Neural progenitor cell (in vitro differentiated cells): ENCODE measurements around the gene MARS1. TPM values are rescaled to one million over a fixed set of nuclear protein-coding genes. Genes with fewer than 3 reads are reported as not detected.
"Not testable (repeated sequence)": the region's sequence is repeated elsewhere in the genome, so short reads cannot be mapped to it uniquely, and the experiment has no call there.

Experiments used
- DNase-seq: peaks from one replicate; pipeline ENCODE4 v3.0.0-alpha.2; 2016; ENCODE audit warnings: low spot score
- H2AFZ ChIP-seq: fragments of 200-600 bp; sonication (generic); replicated peaks from 2 replicates; pipeline ENCODE4 v1.6.1; 2016; ENCODE audit warnings: antibody characterized with exemption
- H3F3A ChIP-seq: fragments of 200-600 bp; sonication (generic); 2 replicates; pipeline ENCODE4 v1.6.1; 2016; ENCODE audit warnings: antibody characterized with exemption, low read depth
- H3K27ac ChIP-seq: fragments of 200-600 bp; sonication (generic); 2 replicates; pipeline ENCODE4 v1.5.1; 2016; ENCODE audit warnings: mild to moderate bottlenecking
- H3K27me3 ChIP-seq: fragments of 200-600 bp; sonication (generic); 2 replicates; pipeline ENCODE4 v1.6.1; 2016; ENCODE audit warnings: mild to moderate bottlenecking, moderate library complexity
- H3K36me3 ChIP-seq: fragments of 200-600 bp; sonication (generic); 2 replicates; pipeline ENCODE4 v1.5.1; 2016
- H3K4me1 ChIP-seq: fragments of 200-600 bp; sonication (generic); 2 replicates; pipeline ENCODE4 v1.6.1; 2016; ENCODE audit warnings: mixed run types
- H3K4me2 ChIP-seq: fragments of 200-600 bp; sonication (generic); 2 replicates; pipeline ENCODE4 v1.6.1; 2016
- H3K4me3 ChIP-seq: fragments of 200-600 bp; sonication (generic); 2 replicates; pipeline ENCODE4 v1.5.1; 2016
- H3K79me2 ChIP-seq: fragments of 200-600 bp; sonication (generic); 2 replicates; pipeline ENCODE4 v1.6.1; 2016; ENCODE audit warnings: low read depth
- H3K9ac ChIP-seq: fragments of 200-600 bp; sonication (generic); 2 replicates; pipeline ENCODE4 v1.6.1; 2016
- H3K9me3 ChIP-seq: fragments of 200-600 bp; sonication (generic); 2 replicates; pipeline ENCODE4 v1.5.1; 2016; ENCODE audit warnings: low read depth
- H4K20me1 ChIP-seq: fragments of 200-600 bp; sonication (generic); 2 replicates; pipeline ENCODE4 v1.6.1; 2016; ENCODE audit warnings: low read depth
- H3K27ac Mint-ChIP-seq: 3 replicates; pipeline ENCODE4 v1.8.0; 2021; ENCODE audit warnings: mixed read lengths
- H3K27me3 Mint-ChIP-seq: 2 replicates; pipeline ENCODE4 v1.8.0; 2022; ENCODE audit warnings: low read depth, mild to moderate bottlenecking, inconsistent platforms, moderate library complexity, mixed read lengths; ENCODE audit not compliant: insufficient read depth
- H3K36me3 Mint-ChIP-seq: 3 replicates; pipeline ENCODE4 v1.8.0; 2021; ENCODE audit warnings: mixed read lengths
- H3K4me1 Mint-ChIP-seq: 3 replicates; pipeline ENCODE4 v1.8.0; 2021; ENCODE audit warnings: mixed read lengths
- H3K4me3 Mint-ChIP-seq: 3 replicates; pipeline ENCODE4 v1.8.0; 2021; ENCODE audit warnings: mild to moderate bottlenecking, moderate library complexity, mixed read lengths
- H3K9me3 Mint-ChIP-seq: 3 replicates; pipeline ENCODE4 v1.8.0; 2020; ENCODE audit warnings: mixed read lengths
- CTCF ChIP-seq: fragments of 200-600 bp; sonication (generic); IDR thresholded peaks from 2 replicates; pipeline ENCODE4 v1.5.1; 2017; ENCODE audit warnings: antibody characterized with exemption, mild to moderate bottlenecking
- EZH2 ChIP-seq: fragments of 200-600 bp; sonication (generic); IDR thresholded peaks from 2 replicates; pipeline ENCODE4 v1.6.1; 2017; ENCODE audit warnings: antibody characterized with exemption, mild to moderate bottlenecking, moderate library complexity
- EZH2phosphoT487 ChIP-seq: fragments of 200-600 bp; sonication (generic); IDR thresholded peaks from 2 replicates; pipeline ENCODE4 v1.6.1; 2017; ENCODE audit warnings: antibody characterized with exemption
- total RNA-seq: library from RNA; depleted of rRNA; stranded (reverse); fragments of >200 nt; gene quantifications from 2 replicates; pipeline ENCODE4 v1.2.3, GENCODE V29; 2015; ENCODE audit warnings: low replicate concordance

The MARS1 gene
- total RNA-seq, 1 donor from 2014 or later: 109 TPM

DNA sequence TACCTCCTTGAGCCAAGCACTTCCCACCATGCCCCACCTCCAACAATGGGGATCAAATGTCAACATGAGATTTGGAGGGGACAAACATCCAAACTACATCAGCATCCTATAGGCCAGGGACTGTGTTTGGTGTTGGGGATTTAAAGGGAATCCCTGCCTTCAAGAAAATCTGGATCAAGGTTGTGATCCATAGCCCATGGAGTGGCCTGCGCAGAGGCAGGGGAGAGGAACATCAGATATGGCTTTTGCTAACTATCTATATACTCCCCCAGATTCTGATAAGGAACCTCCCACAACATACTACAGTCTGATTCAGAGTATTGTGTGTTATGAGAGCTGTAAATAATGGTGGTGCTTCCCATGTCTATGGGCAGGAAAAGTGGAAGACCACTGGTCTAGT lies 67.0 kb downstream of the MARS1 start:
- H3K27me3 Mint-ChIP-seq: peaks cover 22% of the 10 kb centered on the region
- no peak for TF ChIP-seq CTCF
- no peak for TF ChIP-seq EZH2
- TF ChIP-seq EZH2phosphoT487: no peak
- Histone ChIP-seq H3K79me2 (peaks cover 51% of the 10 kb centered on the region), H3K9ac (no peak overlapping the region), H3K27ac (no peak overlapping the region), H3K4me3 (no peak overlapping the region), H3K4me1 (peaks cover 33% of the 10 kb centered on the region), H2AFZ (no peak overlapping the region), H3K4me2 (no peak overlapping the region), H3F3A (peaks cover 34% of the 10 kb centered on the region), H3K27me3 (no peaks in the 10 kb centered on the region), H3K9me3 (no peaks in the 10 kb centered on the region), H4K20me1 (peaks cover 57% of the 10 kb centered on the region), H3K36me3 (no peaks in the 10 kb centered on the region)
- no peak for DNase-seq
- no peaks in the 10 kb centered on the region for H3K36me3 Mint-ChIP-seq
- no peak overlapping the region for H3K27ac Mint-ChIP-seq
- H3K9me3 Mint-ChIP-seq: no peaks in the 10 kb centered on the region
- no peak overlapping the region for H3K4me3 Mint-ChIP-seq
- peaks cover 43% of the 10 kb centered on the region for H3K4me1 Mint-ChIP-seq

DNA sequence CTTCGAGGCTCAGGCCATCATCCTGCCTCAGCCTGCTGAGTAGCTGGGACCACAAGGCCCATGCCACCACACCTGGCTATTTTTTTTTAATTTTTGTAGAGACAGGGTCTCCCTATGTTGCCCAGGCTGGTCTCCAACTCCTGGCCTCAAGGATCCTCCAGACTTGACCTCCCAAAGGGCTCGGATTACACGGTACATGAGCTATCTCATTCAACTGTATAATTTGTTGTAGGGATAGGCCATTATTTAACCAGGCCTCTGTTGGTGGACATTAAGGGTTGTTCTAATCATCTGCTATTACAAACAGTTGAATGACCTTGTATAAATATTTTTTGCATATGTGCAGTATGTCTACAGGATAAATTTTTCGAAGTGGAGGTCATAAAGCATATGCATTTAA lies 71.0 kb downstream of the MARS1 start:
- H3K4me2 ChIP-seq: no peak overlapping the region
- no peak overlapping the region for H2AFZ ChIP-seq
- no peaks in the 10 kb centered on the region for H3K9me3 ChIP-seq
- TF ChIP-seq EZH2phosphoT487 (no peak), EZH2 (no peak), CTCF (no peak)
- H3K4me3 ChIP-seq: no peak overlapping the region
- Mint-ChIP-seq H3K4me1 (peaks cover 8% of the 10 kb centered on the region), H3K9me3 (no peaks in the 10 kb centered on the region), H3K27me3 (peaks cover 7% of the 10 kb centered on the region), H3K4me3 (no peak overlapping the region), H3K27ac (no peak overlapping the region), H3K36me3 (peaks cover 2% of the 10 kb centered on the region)
- H3K27ac ChIP-seq: no peak overlapping the region
- DNase-seq: no peak
- peaks cover 36% of the 10 kb centered on the region for H3K79me2 ChIP-seq
- peaks cover 3% of the 10 kb centered on the region for H3K4me1 ChIP-seq
- H3K27me3 ChIP-seq: no peaks in the 10 kb centered on the region
- H3F3A ChIP-seq: peaks cover 11% of the 10 kb centered on the region
- peaks cover 28% of the 10 kb centered on the region for H4K20me1 ChIP-seq
- H3K9ac ChIP-seq: no peak overlapping the region
- no peaks in the 10 kb centered on the region for H3K36me3 ChIP-seq

DNA sequence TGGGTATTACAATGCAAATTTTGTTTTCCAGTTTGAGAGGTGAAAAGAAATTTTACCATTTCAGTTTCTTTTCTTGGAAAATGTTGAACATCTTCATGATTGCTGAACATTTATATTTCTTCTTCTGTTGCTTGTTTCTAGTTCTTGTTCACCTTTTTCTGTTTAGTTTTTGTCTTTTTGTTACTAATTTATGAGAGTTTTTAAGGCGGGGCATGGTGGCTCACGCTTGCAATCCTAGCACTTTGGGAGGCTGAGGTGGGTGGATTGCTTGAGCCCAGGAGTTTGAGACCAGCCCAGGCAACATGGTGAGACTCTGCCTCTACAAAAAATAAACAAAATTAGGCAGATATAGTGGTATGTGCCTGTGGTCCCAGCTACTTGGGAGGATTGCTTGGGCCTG lies 72.6 kb downstream of the MARS1 start:
- peaks cover 21% of the 10 kb centered on the region for H3K79me2 ChIP-seq
- H3K4me2 ChIP-seq: no peak overlapping the region
- peaks cover 12% of the 10 kb centered on the region for H4K20me1 ChIP-seq
- H2AFZ ChIP-seq: no peak overlapping the region
- peaks cover 7% of the 10 kb centered on the region for H3F3A ChIP-seq
- no peaks in the 10 kb centered on the region for H3K4me1 ChIP-seq
- Mint-ChIP-seq H3K36me3 (peaks cover 10% of the 10 kb centered on the region), H3K9me3 (no peaks in the 10 kb centered on the region), H3K4me3 (no peak overlapping the region), H3K4me1 (no peaks in the 10 kb centered on the region), H3K27me3 (peaks cover 11% of the 10 kb centered on the region), H3K27ac (no peak overlapping the region)
- H3K27me3 ChIP-seq: no peaks in the 10 kb centered on the region
- DNase-seq: no peak
- TF ChIP-seq EZH2 (no peak), EZH2phosphoT487 (no peak), CTCF (no peak)
- H3K27ac ChIP-seq: no peak overlapping the region
- no peaks in the 10 kb centered on the region for H3K36me3 ChIP-seq
- no peak overlapping the region for H3K9ac ChIP-seq
- H3K9me3 ChIP-seq: no peaks in the 10 kb centered on the region
- no peak overlapping the region for H3K4me3 ChIP-seq

DNA sequence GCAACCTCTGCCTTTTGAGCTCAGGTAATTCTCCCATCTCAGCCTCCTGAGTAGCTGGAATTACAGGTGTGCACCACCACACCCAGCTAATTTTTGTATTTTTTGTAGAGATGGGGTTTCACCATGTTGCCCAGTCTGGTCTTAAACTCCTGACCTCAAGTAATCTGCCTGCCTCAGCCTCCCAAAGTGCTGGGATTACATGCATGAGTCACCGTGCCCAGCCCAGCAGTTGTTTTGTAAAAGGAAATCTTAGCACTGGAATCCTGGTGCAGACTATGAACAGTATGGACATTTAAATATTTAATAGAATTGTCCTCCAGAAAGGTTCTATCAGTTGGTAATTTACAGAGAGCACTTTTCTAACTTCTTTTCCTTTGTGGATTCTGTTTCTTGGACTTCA lies 73.2 kb downstream of the MARS1 start:
- H4K20me1 ChIP-seq, H3K36me3 Mint-ChIP-seq, H3K9me3 ChIP-seq, H3K4me3 ChIP-seq, H3F3A ChIP-seq, DNase-seq, H3K9ac ChIP-seq, H3K4me2 ChIP-seq, H2AFZ ChIP-seq, H3K27me3 ChIP-seq, H3K9me3 Mint-ChIP-seq, H3K4me1 ChIP-seq, H3K27ac ChIP-seq, H3K4me1 Mint-ChIP-seq, H3K36me3 ChIP-seq, H3K27ac Mint-ChIP-seq, H3K4me3 Mint-ChIP-seq: not testable (repeated sequence)
- peaks cover 21% of the 10 kb centered on the region for H3K79me2 ChIP-seq
- peaks cover 11% of the 10 kb centered on the region for H3K27me3 Mint-ChIP-seq
